SK-N-SH (cell line): Measurements from ENCODE around the gene NR0B2. TPM values are rescaled to one million over a fixed set of nuclear protein-coding genes. Genes with fewer than 3 reads are reported as not detected.

ENCODE experiments used
- CTCF ChIA-PET: fragments of 300-600, 350-600 bp; formaldehyde crosslinking; extraction: SDS; loops from one replicate; lab custom pipeline; 2021; lab: Yijun Ruan, JAX
- POLR2A ChIA-PET: fragments of 350-600 bp; sonication (Branson Sonifier 250); formaldehyde crosslinking; extraction: SDS; loops from one replicate; lab custom pipeline; 2020; ENCODE audit warnings: antibody characterized with exemption, inconsistent platforms; lab: Yijun Ruan, JAX
- DNase-seq: peaks from one replicate; pipeline ENCODE4 v3.0.0; 2012
- H2AFZ ChIP-seq: fragments of 200-600 bp; sonication (generic); 2 replicates; pipeline ENCODE4 v1.8.1; 2016; ENCODE audit warnings: antibody characterized with exemption, mild to moderate bottlenecking, low read depth
- H3F3A ChIP-seq: fragments of 200-600 bp; sonication (generic); replicated peaks from 2 replicates; pipeline ENCODE3; 2016; ENCODE audit warnings: antibody characterized with exemption, mild to moderate bottlenecking; ENCODE audit not compliant: insufficient read depth
- H3K27ac ChIP-seq, 2 experiments: fragments of 200-500 bp in 1 of 2; fragments of 200-600 bp in 1 of 2; sonication (Bioruptor generic) in 1 of 2; sonication (generic), shearing (Covaris generic) in 1 of 2; 2 replicates each; pipeline versions ENCODE4 v1.5.1 to v1.6.1; 2014 to 2016; ENCODE audit warnings: low read depth in 2 of 2, inconsistent platforms in 1 of 2, low read length in 1 of 2, mild to moderate bottlenecking in 1 of 2, mixed read lengths in 1 of 2
- H3K27me3 ChIP-seq: fragments of 200-600 bp; sonication (generic), shearing (Covaris generic); 2 replicates; pipeline ENCODE4 v1.6.1; 2016; ENCODE audit warnings: mixed run types; ENCODE audit not compliant: insufficient read depth
- H3K36me3 ChIP-seq, 2 experiments: fragments of 200-500 bp in 1 of 2; fragments of 200-600 bp in 1 of 2; sonication (Bioruptor generic) in 1 of 2; sonication (generic) in 1 of 2; replicated peaks in 1 of 2; 2 replicates each; pipeline versions ENCODE3 to v1.5.1; 2014 to 2016; ENCODE audit warnings: low read length in 1 of 2, mild to moderate bottlenecking in 1 of 2; ENCODE audit not compliant: insufficient read depth in 2 of 2, control insufficient read depth in 1 of 2
- H3K4me1 ChIP-seq, 2 experiments: fragments of 200-500 bp in 1 of 2; fragments of 200-600 bp in 1 of 2; sonication (Bioruptor generic) in 1 of 2; sonication (generic), shearing (Covaris generic) in 1 of 2; 2 replicates each; pipeline versions ENCODE4 v1.5.1 to v1.6.1; 2014 to 2016; ENCODE audit warnings: low read depth in 1 of 2, low read length in 1 of 2, mixed run types in 1 of 2; ENCODE audit not compliant: insufficient read depth in 2 of 2, control insufficient read depth in 1 of 2
- H3K4me2 ChIP-seq: fragments of 200-600 bp; sonication (generic), shearing (Covaris generic); 2 replicates; pipeline ENCODE4 v1.6.1; 2017; ENCODE audit warnings: mixed run types
- H3K4me3 ChIP-seq, 2 experiments: fragments of 200-500 bp in 1 of 2; fragments of 200-600 bp in 1 of 2; sonication (Bioruptor generic) in 1 of 2; sonication (generic), shearing (Covaris generic) in 1 of 2; 2 replicates each; pipeline versions ENCODE4 v1.5.1 to v1.8.1; 2014 to 2016; ENCODE audit warnings: low read depth in 2 of 2, inconsistent platforms in 1 of 2, low read length in 1 of 2, mild to moderate bottlenecking in 1 of 2, mixed read lengths in 1 of 2, moderate library complexity in 1 of 2
- H3K79me2 ChIP-seq: fragments of 200-600 bp; sonication (generic); 2 replicates; pipeline ENCODE4 v1.8.1; 2017; ENCODE audit warnings: mild to moderate bottlenecking; ENCODE audit not compliant: insufficient read depth
- H3K9ac ChIP-seq: fragments of 200-600 bp; sonication (generic); 2 replicates; pipeline ENCODE4 v1.6.1; 2017; ENCODE audit warnings: mixed run types
- H3K9me2 ChIP-seq: fragments of 200-600 bp; sonication (generic); 2 replicates; pipeline ENCODE4 v1.6.1; 2017; ENCODE audit warnings: mixed run types
- H3K9me3 ChIP-seq: fragments of 200-600 bp; sonication (generic); 2 replicates; pipeline ENCODE4 v1.6.1; 2017; ENCODE audit warnings: mixed run types, mild to moderate bottlenecking, moderate library complexity
- H4K20me1 ChIP-seq: fragments of 200-600 bp; sonication (generic); 2 replicates; pipeline ENCODE4 v1.6.1; 2017; ENCODE audit warnings: mild to moderate bottlenecking, mixed run types; ENCODE audit not compliant: insufficient read depth
- CTCF ChIP-seq: fragments of 200-600 bp; sonication (generic); IDR thresholded peaks from 2 replicates; pipeline ENCODE4 v1.6.1; 2017; ENCODE audit warnings: antibody characterized with exemption, mild to moderate bottlenecking, moderate library complexity
- FOXJ3 ChIP-seq: sonication (generic); formaldehyde crosslinking; IDR thresholded peaks from 2 replicates; pipeline ENCODE4 v1.5.1; 2020; ENCODE audit warnings: mild to moderate bottlenecking, missing genetic modification reagents
- FOXM1 ChIP-seq: IDR thresholded peaks from 2 replicates; pipeline ENCODE4 v1.4.0; 2012; ENCODE audit warnings: low read depth, mild to moderate bottlenecking
- GABPA ChIP-seq: IDR thresholded peaks from 2 replicates; pipeline ENCODE4 v1.4.0; 2012; ENCODE audit warnings: low read depth, mild to moderate bottlenecking
- GATA2 ChIP-seq: sonication (generic); formaldehyde crosslinking; IDR thresholded peaks from 2 replicates; pipeline ENCODE4 v1.5.0; 2020; ENCODE audit warnings: mild to moderate bottlenecking, missing genetic modification reagents
- JUND ChIP-seq: IDR thresholded peaks from 2 replicates; pipeline ENCODE4 v1.4.0; 2012
- MAX ChIP-seq: IDR thresholded peaks from 2 replicates; pipeline ENCODE4 v1.4.0; 2012; ENCODE audit warnings: low read depth
- MEF2A ChIP-seq: IDR thresholded peaks from 2 replicates; pipeline ENCODE4 v1.4.0; 2012; ENCODE audit warnings: low read depth, borderline replicate concordance
- NFIC ChIP-seq: IDR thresholded peaks from 2 replicates; pipeline ENCODE4 v1.4.0; 2012; ENCODE audit warnings: borderline replicate concordance
- POLR2AphosphoS5 ChIP-seq: IDR thresholded peaks from 2 replicates; pipeline ENCODE4 v1.6.1; 2012; ENCODE audit warnings: low read depth, low read length
- RCOR1 ChIP-seq: fragments of 150-350 bp; IDR thresholded peaks from 2 replicates; pipeline ENCODE4 v1.6.1; 2017; ENCODE audit warnings: antibody characterized with exemption, low read length
- RFX5 ChIP-seq: IDR thresholded peaks from 2 replicates; pipeline ENCODE4 v1.6.1; 2012; ENCODE audit warnings: mild to moderate bottlenecking, improper control_type of control experiment, low read length
- RXRA ChIP-seq: IDR thresholded peaks from 2 replicates; pipeline ENCODE4 v1.4.0; 2012; ENCODE audit warnings: low read depth, mild to moderate bottlenecking, borderline replicate concordance
- SIN3A ChIP-seq: IDR thresholded peaks from 2 replicates; pipeline ENCODE4 v1.6.1; 2012; ENCODE audit warnings: low read depth, mild to moderate bottlenecking, low read length, moderate library complexity, borderline replicate concordance
- SMC3 ChIP-seq: IDR thresholded peaks from 2 replicates; pipeline ENCODE4 v1.6.1; 2012; ENCODE audit warnings: low read depth, low read length, improper control_type of control experiment
- TAF1 ChIP-seq: IDR thresholded peaks from 2 replicates; pipeline ENCODE4 v1.6.1; 2012; ENCODE audit warnings: low read depth, mild to moderate bottlenecking, low read length, moderate library complexity, borderline replicate concordance
- TEAD4 ChIP-seq: IDR thresholded peaks from 2 replicates; pipeline ENCODE4 v1.4.0; 2012; ENCODE audit warnings: mild to moderate bottlenecking, borderline replicate concordance; ENCODE audit not compliant: insufficient read depth
- YY1 ChIP-seq: IDR thresholded peaks from 2 replicates; pipeline ENCODE4 v1.4.0; 2012; ENCODE audit warnings: low read depth, mild to moderate bottlenecking
- WGBS: methylation state at CpG from one replicate; pipeline ENCODE4 v1.1.6; 2017; ENCODE audit warnings: low lambda C conversion rate; 5-methylcytosine and 5-hydroxymethylcytosine counted together
- polyA plus RNA-seq, 3 experiments: library from polyadenylated mRNA; depleted of rRNA; stranded (reverse); fragments of >200 nt; gene quantifications; 2 replicates each; pipeline ENCODE4 v1.2.3, GENCODE V29; 2012

The NR0B2 gene
- polyA plus RNA-seq, 1 of the 3 experiments (the other 2 are of a cell fraction), result not detected

- Histone ChIP-seq H3K27ac (no peak overlapping the region), H3K9me2 (no peaks in the 10 kb centered on the region), H3K4me1 (peaks cover 0 to 3% of the 10 kb centered on the region in 2 experiments; a peak in 1 of 4 replicates), H3F3A (peaks cover 3% of the 10 kb centered on the region), H3K4me2 (no peak overlapping the region), H3K36me3 (no peaks in the 10 kb centered on the region), H3K9ac (no peak overlapping the region), H4K20me1 (no peaks in the 10 kb centered on the region), H2AFZ (no peak overlapping the region), H3K27me3 (peaks cover 8% of the 10 kb centered on the region; the same call in 1 of the 2 replicates), H3K9me3 (no peaks in the 10 kb centered on the region), H3K4me3 (no peak overlapping the region), H3K79me2 (no peaks in the 10 kb centered on the region)
- 87% methylated on average over 5 of the region's 5 CpGs for WGBS
- TF ChIP-seq RCOR1 (no peak), SIN3A (no peak), FOXJ3 (CRISPR knock-in tag) (no peak), JUND (no peak), SMC3 (no peak), TAF1 (no peak), NFIC (no peak), FOXM1 (no peak), RXRA (no peak), YY1 (no peak), POLR2AphosphoS5 (no peak), GATA2 (CRISPR knock-in tag) (no peak), GABPA (no peak)
- DNase-seq, result no peak
- ChIA-PET POLR2A (no interaction called here), CTCF (interaction anchor here (0.7 kb wide), 1 partner anchor 331 kb away, joined by 3 read pairs; no protein-coding TSS in a partner anchor)
These were observed 39.6 kb upstream of the NR0B2 start for GRCh38 chr1:26953374-26953773.

- no peaks in the 10 kb centered on the region for H3K9me3 ChIP-seq
- H2AFZ ChIP-seq, result no peak overlapping the region
- no peak for DNase-seq
- H3K4me2 ChIP-seq, result no peak overlapping the region
- H3K36me3 ChIP-seq, result no peaks in the 10 kb centered on the region
- TF ChIP-seq MAX (no peak), SIN3A (no peak), RFX5 (no peak), SMC3 (no peak), TAF1 (no peak), MEF2A (no peak), FOXM1 (no peak), TEAD4 (no peak), CTCF (no peak)
- H3K4me1 ChIP-seq, result peaks cover 0 to 3% of the 10 kb centered on the region in 2 experiments; a peak in 1 of 4 replicates
- H3K9me2 ChIP-seq, result no peaks in the 10 kb centered on the region
- peaks cover 8% of the 10 kb centered on the region for H3F3A ChIP-seq
- POLR2A ChIA-PET, result no interaction called here
- H3K79me2 ChIP-seq, result no peaks in the 10 kb centered on the region
- H3K27me3 ChIP-seq, result 0 out of 2 replicates have a peak, but pooled peaks cover under 1% of the 10 kb centered on the region
- H3K4me3 ChIP-seq, result no peak overlapping the region
- no peaks in the 10 kb centered on the region for H4K20me1 ChIP-seq
- WGBS, result 70% methylated on average over 11 of the region's 24 CpGs
- CTCF ChIA-PET, result no interaction called here
- no peak overlapping the region for H3K9ac ChIP-seq
- no peak overlapping the region for H3K27ac ChIP-seq
These were observed 38.2 kb upstream of the NR0B2 start for GRCh38 chr1:26951821-26952497.
